HG02642 (cell line): Measurements from ENCODE around the gene WNT7B.
"Not testable (repeated sequence)": the region's sequence is repeated elsewhere in the genome, so short reads cannot be mapped to it uniquely, and the experiment has no call there.

Source experiments
- ATAC-seq: cut with Tn5 transposase; IDR thresholded peaks from one replicate; pipeline ENCODE4 v1.9.1; 2021; ENCODE audit warnings: mild to moderate bottlenecking; ENCODE audit not compliant: unreplicated experiment, poor library complexity

WNT7B gene

GRCh38 chr22:46008836-46009596, 32.1 kb upstream of the WNT7B start:
- no peak for ATAC-seq

- ATAC-seq: no peak
These were observed 31.3 kb upstream of the WNT7B start for GRCh38 chr22:46008291-46008690.

- ATAC-seq: no peak
These were observed 30.9 kb upstream of the WNT7B start for GRCh38 chr22:46007848-46008261.

- no peak for ATAC-seq
These were observed 30.3 kb upstream of the WNT7B start for GRCh38 chr22:46007003-46007847.

- no peak for ATAC-seq
These were observed 29.5 kb upstream of the WNT7B start for GRCh38 chr22:46006379-46007002.

- ATAC-seq: not testable (repeated sequence)
These were observed 28.2 kb upstream of the WNT7B start for GRCh38 chr22:46005116-46005705.

- no peak for ATAC-seq
These were observed 27.3 kb upstream of the WNT7B start for GRCh38 chr22:46004105-46004866.

- ATAC-seq: no peak
These were observed 26.5 kb upstream of the WNT7B start for GRCh38 chr22:46003271-46004091.

GRCh38 chr22:46002757-46003270, 25.9 kb upstream of the WNT7B start:
- ATAC-seq: no peak

- ATAC-seq: no peak
These were observed 24.6 kb upstream of the WNT7B start for GRCh38 chr22:46001426-46002106.

GRCh38 chr22:46001046-46001425, 24.1 kb upstream of the WNT7B start:
- ATAC-seq: no peak

- ATAC-seq: no peak
These were observed 23.4 kb upstream of the WNT7B start for GRCh38 chr22:46000081-46001027.

GRCh38 chr22:45999379-45999971, 22.5 kb upstream of the WNT7B start:
- no peak for ATAC-seq

GRCh38 chr22:45998638-45999378, 21.8 kb upstream of the WNT7B start:
- ATAC-seq: no peak

GRCh38 chr22:45997777-45998637, 21.0 kb upstream of the WNT7B start:
- no peak for ATAC-seq
